ENCODE data around the gene LRP1B.

GRCh38 chr2:140567734-140568133 is 1563.1 kb downstream of the LRP1B start:
- TF ChIP-seq POLR2A (IDR thresholded peaks at IDR 0.05; ENCODE audit: low read depth), result no peak
- TF ChIP-seq, protein P1, sequence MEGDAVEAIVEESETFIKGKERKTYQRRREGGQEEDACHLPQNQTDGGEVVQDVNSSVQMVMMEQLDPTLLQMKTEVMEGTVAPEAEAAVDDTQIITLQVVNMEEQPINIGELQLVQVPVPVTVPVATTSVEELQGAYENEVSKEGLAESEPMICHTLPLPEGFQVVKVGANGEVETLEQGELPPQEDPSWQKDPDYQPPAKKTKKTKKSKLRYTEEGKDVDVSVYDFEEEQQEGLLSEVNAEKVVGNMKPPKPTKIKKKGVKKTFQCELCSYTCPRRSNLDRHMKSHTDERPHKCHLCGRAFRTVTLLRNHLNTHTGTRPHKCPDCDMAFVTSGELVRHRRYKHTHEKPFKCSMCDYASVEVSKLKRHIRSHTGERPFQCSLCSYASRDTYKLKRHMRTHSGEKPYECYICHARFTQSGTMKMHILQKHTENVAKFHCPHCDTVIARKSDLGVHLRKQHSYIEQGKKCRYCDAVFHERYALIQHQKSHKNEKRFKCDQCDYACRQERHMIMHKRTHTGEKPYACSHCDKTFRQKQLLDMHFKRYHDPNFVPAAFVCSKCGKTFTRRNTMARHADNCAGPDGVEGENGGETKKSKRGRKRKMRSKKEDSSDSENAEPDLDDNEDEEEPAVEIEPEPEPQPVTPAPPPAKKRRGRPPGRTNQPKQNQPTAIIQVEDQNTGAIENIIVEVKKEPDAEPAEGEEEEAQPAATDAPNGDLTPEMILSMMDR (IDR thresholded peaks at IDR 0.05), result no peak
- no peak for TF ChIP-seq POLR2AphosphoS5 (IDR thresholded peaks at IDR 0.05)
- TF ChIP-seq EP300 (IDR thresholded peaks at IDR 0.05), result no peak

Data from esophagus muscularis mucosa (tissue), 4 donors.